T-helper 9 cell (primary cell): ENCODE measurements around the gene SH3D21.

ENCODE experiments used
- DNase-seq: peaks from one replicate; pipeline ENCODE4 v3.0.0-alpha.2; 2020
- total RNA-seq, 2 donors: gene quantifications; one replicate each; lab custom pipeline; 2026; lab: John Stamatoyannopoulos, UW

SH3D21 gene
- total RNA-seq: 3.2 to 4.6 reads per million in 2 donors

GRCh38 chr1:36306210-36306901, at the start of gene SH3D21:
SH3D21 (plus strand) TSS chr1:36306368; CDS start chr1:36306421, 53 bp downstream.
- peak; percentile 37 for DNase-seq

GRCh38 chr1:36256558-36257374, 49.4 kb upstream of the SH3D21 start:
- DNase-seq: no peak

GRCh38 chr1:36257375-36257767, 48.8 kb upstream of the SH3D21 start:
- no peak for DNase-seq

- DNase-seq: no peak
Measured at GRCh38 chr1:36258960-36259344, 47.2 kb upstream of the SH3D21 start.

GRCh38 chr1:36268981-36269380, 37.2 kb upstream of the SH3D21 start:
- DNase-seq: no peak

GRCh38 chr1:36269408-36269838, 36.7 kb upstream of the SH3D21 start:
- no peak for DNase-seq

GRCh38 chr1:36273024-36273423, 33.1 kb upstream of the SH3D21 start:
- DNase-seq: no peak

- DNase-seq: no peak
Measured at GRCh38 chr1:36274201-36274600, 32.0 kb upstream of the SH3D21 start.

GRCh38 chr1:36276688-36277087, 29.5 kb upstream of the SH3D21 start:
- no peak for DNase-seq

GRCh38 chr1:36279110-36279788, 26.9 kb upstream of the SH3D21 start:
- DNase-seq: no peak

- no peak for DNase-seq
Measured at GRCh38 chr1:36279789-36280296, 26.3 kb upstream of the SH3D21 start.

- no peak for DNase-seq
Measured at GRCh38 chr1:36284061-36284460, 22.1 kb upstream of the SH3D21 start.

- no peak for DNase-seq
Measured at GRCh38 chr1:36284517-36284916, 21.7 kb upstream of the SH3D21 start.

- DNase-seq: peak; percentile 53
Measured at GRCh38 chr1:36285443-36286101, 20.6 kb upstream of the SH3D21 start.

GRCh38 chr1:36286802-36287201, 19.4 kb upstream of the SH3D21 start:
- DNase-seq: no peak

GRCh38 chr1:36287595-36287994, 18.6 kb upstream of the SH3D21 start:
- no peak for DNase-seq

GRCh38 chr1:36295390-36295789, 10.8 kb upstream of the SH3D21 start:
- DNase-seq: no peak

GRCh38 chr1:36297062-36297461, 9.1 kb upstream of the SH3D21 start:
- DNase-seq: no peak

GRCh38 chr1:36298640-36299039, 7.5 kb upstream of the SH3D21 start:
- DNase-seq: no peak

- no peak for DNase-seq
Measured at GRCh38 chr1:36300526-36300925, 5.6 kb upstream of the SH3D21 start.

- DNase-seq: no peak
Measured at GRCh38 chr1:36301220-36301619, 4.9 kb upstream of the SH3D21 start.

- no peak for DNase-seq
Measured at GRCh38 chr1:36303244-36303643, 2.9 kb upstream of the SH3D21 start.
